ENCODE results near the gene RIPPLY3.
A peak's percentile ranks its signal among the peaks of the same experiment; 100 is the strongest.
"Not testable (repeated sequence)": the region's sequence is repeated elsewhere in the genome, so short reads cannot be mapped to it uniquely, and the experiment has no call there.

Gene RIPPLY3

DNA sequence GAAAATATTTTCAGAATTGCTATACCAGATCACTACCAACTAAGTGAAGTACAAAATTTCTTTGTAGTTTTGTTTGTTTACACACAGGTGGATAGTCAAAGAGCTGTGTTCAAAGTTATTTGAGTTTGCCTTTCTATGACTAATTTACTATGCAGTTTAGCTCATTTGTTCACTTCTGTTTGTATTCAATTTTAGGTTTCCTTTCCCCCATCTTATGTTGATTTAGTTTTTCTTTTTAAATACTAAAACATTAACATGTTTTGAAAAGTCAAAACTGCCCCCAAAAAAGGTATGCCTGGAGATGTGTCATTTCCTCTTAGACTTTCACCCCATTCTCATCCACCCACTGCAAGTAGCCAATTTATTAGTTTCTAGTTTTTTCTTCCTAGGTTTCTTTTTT is 18.7 kb upstream of the RIPPLY3 start:
- Histone ChIP-seq H3K4me3 (ENCODE audit: low read depth in 1 of 2, low read length in 2 of 2) (no peak overlapping the region), H3K27ac (ENCODE audit: low read depth, low read length) (no peak overlapping the region), H3K4me1 (ENCODE audit: insufficient read depth, low read length) (no peaks in the 10 kb centered on the region), H3K36me3 (ENCODE audit: insufficient read depth, low read length) (no peaks in the 10 kb centered on the region), H3K9me3 (ENCODE audit: low read length) (no peaks in the 10 kb centered on the region), H3K27me3 (ENCODE audit: control insufficient read depth in 1 of 2, insufficient read depth in 2 of 2, low read length in 2 of 2) (no peaks in the 10 kb centered on the region), H3K9ac (ENCODE audit: low read length) (no peak overlapping the region)

DNA sequence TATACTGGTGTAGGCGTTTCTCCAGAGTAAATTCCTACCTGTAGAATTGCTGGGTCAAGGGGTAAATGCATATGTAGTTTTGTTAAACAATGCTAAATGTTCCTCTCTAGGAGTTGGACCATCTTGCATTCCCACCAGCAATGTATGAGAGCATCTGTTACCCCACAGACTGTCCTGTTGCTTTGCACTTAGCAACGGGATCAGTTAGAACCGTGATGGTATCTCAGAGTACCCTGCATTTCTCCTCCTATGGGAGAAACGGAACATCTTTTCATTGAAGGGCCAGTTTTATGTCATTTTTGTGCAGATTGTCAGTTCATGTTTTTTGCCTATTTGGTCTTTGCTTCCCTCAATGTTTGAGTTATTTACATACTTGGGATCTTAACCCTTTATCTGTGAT is 18.0 kb upstream of the RIPPLY3 start:
- Histone ChIP-seq H3K9ac (ENCODE audit: low read length) (no peak overlapping the region), H3K36me3 (ENCODE audit: insufficient read depth, low read length) (no peaks in the 10 kb centered on the region), H3K9me3 (ENCODE audit: low read length) (no peaks in the 10 kb centered on the region), H3K4me3 (ENCODE audit: low read depth in 1 of 2, low read length in 2 of 2) (no peak overlapping the region), H3K27ac (ENCODE audit: low read depth, low read length) (no peak overlapping the region), H3K4me1 (ENCODE audit: insufficient read depth, low read length) (no peaks in the 10 kb centered on the region), H3K27me3 (ENCODE audit: control insufficient read depth in 1 of 2, insufficient read depth in 2 of 2, low read length in 2 of 2) (no peaks in the 10 kb centered on the region)

DNA sequence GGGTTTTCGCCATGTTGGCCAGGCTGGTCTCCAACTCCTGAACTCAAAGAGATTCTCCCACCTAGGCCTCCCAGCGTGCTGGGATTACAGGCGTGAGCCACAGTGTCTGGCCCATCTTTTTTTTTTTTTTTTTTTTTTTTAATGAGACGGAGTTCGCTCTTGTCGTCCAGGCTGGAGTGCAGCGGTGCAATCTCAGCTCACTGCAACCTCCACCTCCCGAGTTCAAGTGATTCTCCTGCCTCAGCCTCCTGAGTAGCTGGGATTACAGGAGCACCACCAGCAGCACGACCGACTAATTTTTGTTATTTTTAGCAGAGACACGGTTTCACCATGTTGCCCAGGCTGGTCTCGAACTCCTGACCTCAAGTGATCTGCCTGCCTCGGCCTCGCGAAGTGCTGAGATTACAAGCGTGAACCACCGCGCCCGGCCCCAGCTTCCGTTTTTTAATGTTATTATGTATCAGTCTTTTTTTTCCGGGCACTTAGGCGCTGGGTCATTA is 17.3 kb upstream of the RIPPLY3 start:
- H3K36me3 ChIP-seq (ENCODE audit: insufficient read depth, low read length); H3K4me1 ChIP-seq (ENCODE audit: insufficient read depth, low read length); H3K27me3 ChIP-seq (ENCODE audit: control insufficient read depth in 1 of 2, insufficient read depth in 2 of 2, low read length in 2 of 2); H3K9me3 ChIP-seq (ENCODE audit: low read length); H3K9ac ChIP-seq (ENCODE audit: low read length): not testable (repeated sequence)
- peak overlapping the region; percentile 73 for H3K27ac ChIP-seq (ENCODE audit: low read depth, low read length)
- H3K4me3 ChIP-seq (ENCODE audit: low read depth in 1 of 2, low read length in 2 of 2) = peak overlapping the region; percentile 45 to 56

DNA sequence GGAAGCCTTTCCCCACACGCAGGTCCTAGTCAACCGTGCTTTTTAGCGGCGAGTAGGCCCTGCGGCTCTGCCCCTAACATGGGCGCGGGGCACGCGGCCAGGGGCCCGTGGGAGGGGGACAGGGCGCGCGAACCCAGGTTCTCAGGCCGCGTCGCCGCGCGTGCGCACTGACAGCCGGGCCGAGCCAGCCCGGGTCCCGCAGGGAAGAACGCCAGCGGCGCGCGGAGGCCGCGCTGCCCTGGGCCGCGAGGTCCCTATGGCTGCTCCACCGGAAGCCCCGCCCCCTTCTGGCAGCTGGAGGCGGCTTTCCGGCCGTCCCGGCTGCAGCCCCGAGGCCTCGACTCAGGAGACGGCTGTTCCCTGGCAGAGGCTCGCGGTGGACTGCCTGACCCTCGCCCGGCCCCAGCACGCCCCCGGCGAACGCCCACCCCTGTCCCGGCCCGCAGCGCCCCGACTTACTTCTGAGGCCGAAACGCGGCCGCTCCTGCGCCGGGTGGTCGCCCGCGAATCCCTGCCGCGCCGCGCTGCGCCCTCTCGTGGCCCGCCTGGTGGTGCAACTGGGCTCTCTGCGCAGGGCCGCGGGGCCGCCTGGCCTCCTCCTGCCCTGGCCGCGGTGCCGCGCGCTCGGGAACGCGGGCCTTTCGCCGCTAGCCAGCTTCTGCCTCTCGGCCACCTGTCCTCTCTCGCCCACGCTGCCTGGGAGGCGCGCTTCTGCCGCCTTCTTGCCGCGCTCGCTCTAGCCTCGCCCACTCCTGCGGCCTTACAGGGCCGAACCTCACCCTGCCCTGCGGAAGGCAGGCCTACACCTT is 16.6 kb upstream of the RIPPLY3 start:
- no peaks in the 10 kb centered on the region for H3K36me3 ChIP-seq (ENCODE audit: insufficient read depth, low read length)

DNA sequence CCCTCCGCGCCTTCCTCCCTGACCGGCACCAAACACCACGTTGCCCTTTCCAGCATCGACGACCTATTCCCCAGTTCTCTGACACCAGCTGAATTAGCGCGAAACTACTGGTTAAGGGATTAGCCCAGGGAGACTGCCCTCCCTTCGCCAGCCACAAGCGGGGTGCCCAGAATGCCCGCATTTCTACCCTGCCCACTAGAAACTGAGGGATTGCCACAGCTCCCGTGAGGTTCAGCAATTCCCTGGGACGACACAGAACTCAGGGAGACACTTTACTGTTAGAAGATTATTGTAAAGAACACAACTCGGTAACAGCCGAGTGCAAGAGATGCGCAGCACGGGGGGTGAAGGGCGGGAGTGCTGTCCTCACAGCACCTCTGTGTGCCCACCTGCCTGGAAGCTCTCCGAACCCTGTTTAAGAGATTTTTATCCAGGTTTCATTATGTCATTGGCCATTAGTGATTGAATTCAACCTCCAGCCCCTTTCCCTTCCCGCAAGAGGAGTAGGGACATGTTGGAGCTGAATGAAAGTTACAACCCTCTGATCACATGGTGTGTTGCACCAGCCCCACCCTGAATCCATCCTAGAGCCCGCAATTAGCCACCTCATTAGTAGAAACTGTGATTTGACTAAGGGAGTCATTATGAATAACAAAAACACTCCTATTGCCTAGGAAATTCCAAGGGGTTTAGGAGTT is 15.8 kb upstream of the RIPPLY3 start:
- H3K27ac ChIP-seq (ENCODE audit: low read depth, low read length) = peak overlapping the region; percentile 81
- peak overlapping the region; percentile 45 to 56 for H3K4me3 ChIP-seq (ENCODE audit: low read depth in 1 of 2, low read length in 2 of 2)
- no peaks in the 10 kb centered on the region for H3K9me3 ChIP-seq (ENCODE audit: low read length)
- H3K9ac ChIP-seq (ENCODE audit: low read length) = peak overlapping the region; percentile 44
- no peaks in the 10 kb centered on the region for H3K36me3 ChIP-seq (ENCODE audit: insufficient read depth, low read length)
- peaks cover 0 to 4% of the 10 kb centered on the region in 2 donors for H3K27me3 ChIP-seq (ENCODE audit: control insufficient read depth in 1 of 2, insufficient read depth in 2 of 2, low read length in 2 of 2)
- H3K4me1 ChIP-seq (ENCODE audit: insufficient read depth, low read length) = no peaks in the 10 kb centered on the region

More for the DNA sequence above, 16.6 kb upstream of the RIPPLY3 start:
- no peaks in the 10 kb centered on the region for H3K9me3 ChIP-seq (ENCODE audit: low read length)
- no peaks in the 10 kb centered on the region for H3K4me1 ChIP-seq (ENCODE audit: insufficient read depth, low read length)
- H3K4me3 ChIP-seq (ENCODE audit: low read depth in 1 of 2, low read length in 2 of 2) = peak overlapping the region; percentile 45 to 56
- H3K27ac ChIP-seq (ENCODE audit: low read depth, low read length) = peak overlapping the region; percentile 81
- H3K9ac ChIP-seq (ENCODE audit: low read length) = peak overlapping the region; percentile 44
- peaks cover 0 to 4% of the 10 kb centered on the region in 2 donors for H3K27me3 ChIP-seq (ENCODE audit: control insufficient read depth in 1 of 2, insufficient read depth in 2 of 2, low read length in 2 of 2)

DNA sequence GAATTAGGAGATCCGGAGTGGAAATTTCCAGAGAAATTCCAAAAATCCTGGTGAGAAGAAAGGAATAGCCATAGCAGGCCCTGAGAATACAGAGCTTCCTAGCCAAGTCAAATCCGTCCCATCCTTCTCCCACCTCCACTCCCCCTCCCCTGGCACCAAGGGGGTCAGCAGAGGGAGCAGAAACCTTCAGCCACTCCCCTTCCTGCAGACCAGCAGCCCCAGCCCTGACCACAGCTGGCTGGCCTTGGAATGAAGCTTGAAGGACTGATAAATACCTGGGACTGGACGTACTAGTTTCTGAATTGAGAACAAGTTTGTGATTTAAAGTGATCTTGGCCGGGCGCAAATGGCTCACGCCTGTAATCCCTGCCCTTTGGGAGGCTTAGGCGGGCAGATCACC is 13.8 kb upstream of the RIPPLY3 start:
- H3K9ac ChIP-seq (ENCODE audit: low read length) = no peak overlapping the region
- H3K27me3 ChIP-seq (ENCODE audit: control insufficient read depth in 1 of 2, insufficient read depth in 2 of 2, low read length in 2 of 2) = peaks cover 0 to 4% of the 10 kb centered on the region in 2 donors
- no peaks in the 10 kb centered on the region for H3K36me3 ChIP-seq (ENCODE audit: insufficient read depth, low read length)
- H3K9me3 ChIP-seq (ENCODE audit: low read length) = no peaks in the 10 kb centered on the region
- H3K4me3 ChIP-seq (ENCODE audit: low read depth in 1 of 2, low read length in 2 of 2) = no peak overlapping the region
- no peak overlapping the region for H3K27ac ChIP-seq (ENCODE audit: low read depth, low read length)
- no peaks in the 10 kb centered on the region for H3K4me1 ChIP-seq (ENCODE audit: insufficient read depth, low read length)

DNA sequence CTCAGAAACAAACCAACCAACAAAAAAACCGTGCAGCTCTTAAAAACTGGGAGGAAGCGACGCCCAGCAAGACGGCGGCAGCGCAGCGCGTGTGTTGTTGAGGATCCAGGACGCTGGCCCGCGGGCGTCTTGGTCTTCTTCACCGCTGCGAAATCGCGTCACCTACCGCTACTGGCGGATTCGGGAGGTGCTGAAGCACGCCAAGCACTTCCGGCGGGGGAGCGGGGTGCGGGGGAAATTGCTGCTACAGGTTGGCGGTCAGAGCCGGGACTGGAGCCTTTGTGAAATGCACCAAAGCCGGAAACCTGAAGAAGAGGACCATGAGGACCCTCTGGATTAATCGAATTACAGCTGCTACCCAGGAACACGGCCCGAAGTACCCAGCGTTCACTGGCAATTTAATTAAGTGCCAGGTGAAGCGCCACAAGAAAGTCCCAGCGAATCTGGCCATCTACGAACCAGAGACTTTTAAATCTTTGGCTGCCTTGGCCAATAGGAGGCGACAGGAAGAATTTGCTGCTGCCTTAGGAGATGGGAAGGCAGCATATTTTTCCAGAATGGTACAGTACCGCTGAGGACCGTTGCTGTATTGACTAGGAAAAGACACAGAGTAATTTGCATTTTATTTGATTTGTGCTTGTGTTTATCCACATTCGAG is 11.9 kb upstream of the RIPPLY3 start:
- Histone ChIP-seq H3K27me3 (ENCODE audit: control insufficient read depth in 1 of 2, insufficient read depth in 2 of 2, low read length in 2 of 2) (peaks cover 0 to 4% of the 10 kb centered on the region in 2 donors), H3K9me3 (ENCODE audit: low read length) (no peaks in the 10 kb centered on the region), H3K4me1 (ENCODE audit: insufficient read depth, low read length) (no peaks in the 10 kb centered on the region), H3K27ac (ENCODE audit: low read depth, low read length) (no peak overlapping the region), H3K9ac (ENCODE audit: low read length) (no peak overlapping the region), H3K36me3 (ENCODE audit: insufficient read depth, low read length) (no peaks in the 10 kb centered on the region), H3K4me3 (ENCODE audit: low read depth in 1 of 2, low read length in 2 of 2) (no peak overlapping the region)

DNA sequence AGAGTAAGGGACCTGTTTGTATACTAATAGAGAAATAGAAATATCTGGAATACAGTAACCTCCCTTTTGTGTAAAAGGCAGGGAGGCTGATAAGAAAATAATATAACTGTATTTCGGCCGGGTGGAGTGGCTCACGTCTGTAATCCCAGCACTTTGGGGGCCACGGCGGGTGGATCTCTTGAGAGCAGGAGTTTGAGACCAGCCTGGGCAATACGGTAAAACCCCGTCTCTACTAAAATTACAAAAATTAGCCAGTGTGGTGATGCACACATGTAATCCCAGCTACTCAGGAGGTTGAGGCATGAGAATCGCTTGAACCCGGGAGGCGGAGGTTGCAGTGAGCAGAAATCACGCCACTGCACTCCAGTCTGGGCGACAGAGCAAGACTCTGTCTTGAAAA is 11.2 kb upstream of the RIPPLY3 start:
- H3K9me3 ChIP-seq (ENCODE audit: low read length); H3K4me1 ChIP-seq (ENCODE audit: insufficient read depth, low read length); H3K27me3 ChIP-seq (ENCODE audit: control insufficient read depth in 1 of 2, insufficient read depth in 2 of 2, low read length in 2 of 2); H3K9ac ChIP-seq (ENCODE audit: low read length); H3K36me3 ChIP-seq (ENCODE audit: insufficient read depth, low read length); H3K4me3 ChIP-seq (ENCODE audit: low read depth in 1 of 2, low read length in 2 of 2); H3K27ac ChIP-seq (ENCODE audit: low read depth, low read length): not testable (repeated sequence)

DNA sequence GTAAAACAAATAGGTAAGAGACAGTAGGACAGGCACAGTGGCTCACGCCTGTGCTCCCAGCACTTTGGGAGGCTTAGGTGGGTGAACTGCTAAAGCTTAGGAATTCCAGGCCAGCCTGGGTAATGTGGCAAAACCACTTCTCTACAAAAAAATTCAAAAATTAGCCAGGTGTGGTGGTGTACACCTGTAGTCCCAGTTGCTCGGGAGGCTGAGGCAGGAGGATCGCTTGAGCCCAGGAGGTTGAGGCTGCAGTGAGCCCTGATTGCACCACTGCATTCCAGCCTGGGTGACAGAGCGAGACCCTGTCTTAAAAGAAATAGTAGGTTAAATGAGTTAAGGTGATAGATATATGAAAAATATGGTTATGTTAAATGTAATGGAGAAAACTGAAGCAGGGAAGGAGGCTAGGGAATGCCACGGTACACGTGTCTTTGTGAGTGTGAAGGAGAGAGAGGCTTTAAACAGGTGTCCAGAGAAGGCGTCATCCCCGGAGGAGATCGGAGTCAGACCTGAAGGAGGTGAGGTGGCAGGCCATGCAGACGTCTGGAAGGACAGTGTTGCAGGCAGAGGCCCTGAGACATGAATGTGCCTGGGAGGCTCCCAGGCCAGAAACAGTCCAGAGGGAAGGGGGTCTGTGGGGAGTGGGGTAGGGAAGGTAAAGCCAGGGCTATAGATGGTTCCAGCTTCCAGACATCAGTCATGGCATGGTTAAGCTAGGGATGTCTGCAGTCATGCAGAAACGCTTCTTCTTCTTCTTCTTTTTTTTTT is 7.2 kb upstream of the RIPPLY3 start:
- no peak overlapping the region for H3K9ac ChIP-seq (ENCODE audit: low read length)
- no peaks in the 10 kb centered on the region for H3K9me3 ChIP-seq (ENCODE audit: low read length)
- peaks cover 0 to 2% of the 10 kb centered on the region in 2 donors for H3K27me3 ChIP-seq (ENCODE audit: control insufficient read depth in 1 of 2, insufficient read depth in 2 of 2, low read length in 2 of 2)
- no peak overlapping the region for H3K4me3 ChIP-seq (ENCODE audit: low read depth in 1 of 2, low read length in 2 of 2)
- H3K27ac ChIP-seq (ENCODE audit: low read depth, low read length) = no peak overlapping the region
- H3K36me3 ChIP-seq (ENCODE audit: insufficient read depth, low read length) = no peaks in the 10 kb centered on the region
- H3K4me1 ChIP-seq (ENCODE audit: insufficient read depth, low read length) = no peaks in the 10 kb centered on the region

DNA sequence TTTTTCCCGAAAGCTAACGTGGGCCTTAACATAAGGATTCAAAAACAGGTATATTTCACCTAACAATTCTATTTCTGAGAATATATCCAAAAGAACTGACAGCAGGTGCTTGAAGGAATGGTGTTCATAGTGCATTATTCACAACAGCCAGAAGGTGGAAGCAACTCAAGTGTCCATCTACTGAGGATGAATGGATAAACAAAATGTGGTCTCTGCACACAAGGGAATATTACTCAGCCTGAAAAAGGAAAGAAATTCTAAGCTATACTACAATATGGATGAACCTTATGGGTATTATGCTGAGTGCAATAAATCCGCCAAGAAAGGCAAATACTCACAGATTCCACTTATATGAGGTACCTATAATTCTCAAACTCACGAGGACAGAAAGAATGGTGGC is 6.1 kb upstream of the RIPPLY3 start:
- no peak overlapping the region for H3K27ac ChIP-seq (ENCODE audit: low read depth, low read length)
- H3K4me1 ChIP-seq (ENCODE audit: insufficient read depth, low read length) = no peaks in the 10 kb centered on the region
- no peaks in the 10 kb centered on the region for H3K9me3 ChIP-seq (ENCODE audit: low read length)
- no peaks in the 10 kb centered on the region for H3K36me3 ChIP-seq (ENCODE audit: insufficient read depth, low read length)
- no peak overlapping the region for H3K4me3 ChIP-seq (ENCODE audit: low read depth in 1 of 2, low read length in 2 of 2)
- H3K9ac ChIP-seq (ENCODE audit: low read length) = no peak overlapping the region
- peaks cover 0 to under 1% of the 10 kb centered on the region in 2 donors for H3K27me3 ChIP-seq (ENCODE audit: control insufficient read depth in 1 of 2, insufficient read depth in 2 of 2, low read length in 2 of 2)

DNA sequence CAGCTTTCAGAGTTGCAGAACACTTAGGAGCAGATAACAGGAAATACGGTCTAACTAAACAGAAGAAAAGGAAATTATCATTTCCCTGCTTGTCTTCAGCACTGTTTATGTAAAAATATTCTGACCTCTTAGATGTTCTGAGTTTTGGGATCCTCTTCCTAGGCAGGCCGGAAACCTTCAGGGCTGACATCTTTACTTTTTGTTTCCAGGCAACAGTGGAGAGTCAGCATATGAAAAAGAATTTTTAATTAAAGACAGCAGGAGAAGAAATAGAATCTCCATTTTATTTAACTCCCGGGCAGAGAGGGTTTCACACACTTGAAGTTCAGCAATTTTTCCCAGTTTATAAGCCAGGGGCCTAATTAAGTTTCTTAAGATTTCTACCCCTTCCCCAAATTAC is 5.1 kb upstream of the RIPPLY3 start:
- H3K36me3 ChIP-seq (ENCODE audit: insufficient read depth, low read length) = no peaks in the 10 kb centered on the region
- H3K4me3 ChIP-seq (ENCODE audit: low read depth in 1 of 2, low read length in 2 of 2) = no peak overlapping the region
- H3K9ac ChIP-seq (ENCODE audit: low read length) = no peak overlapping the region
- H3K27me3 ChIP-seq (ENCODE audit: control insufficient read depth in 1 of 2, insufficient read depth in 2 of 2, low read length in 2 of 2) = peaks cover 0 to 11% of the 10 kb centered on the region in 2 donors
- no peak overlapping the region for H3K27ac ChIP-seq (ENCODE audit: low read depth, low read length)
- no peaks in the 10 kb centered on the region for H3K4me1 ChIP-seq (ENCODE audit: insufficient read depth, low read length)
- H3K9me3 ChIP-seq (ENCODE audit: low read length) = no peaks in the 10 kb centered on the region

Measured in muscle layer of colon (tissue), 2 donors.